Ramos (cell line): ENCODE results near the gene CFAP161.

Source experiments
- in situ Hi-C: fragments of 300-500 bp; cut with MboI; formaldehyde crosslinking; loops from one replicate; pipeline ENCODE4 v1.14.3; 2022; ENCODE audit warnings: low sequenced_read_pairs; ENCODE audit not compliant: unreplicated experiment

The CFAP161 gene

DNA sequence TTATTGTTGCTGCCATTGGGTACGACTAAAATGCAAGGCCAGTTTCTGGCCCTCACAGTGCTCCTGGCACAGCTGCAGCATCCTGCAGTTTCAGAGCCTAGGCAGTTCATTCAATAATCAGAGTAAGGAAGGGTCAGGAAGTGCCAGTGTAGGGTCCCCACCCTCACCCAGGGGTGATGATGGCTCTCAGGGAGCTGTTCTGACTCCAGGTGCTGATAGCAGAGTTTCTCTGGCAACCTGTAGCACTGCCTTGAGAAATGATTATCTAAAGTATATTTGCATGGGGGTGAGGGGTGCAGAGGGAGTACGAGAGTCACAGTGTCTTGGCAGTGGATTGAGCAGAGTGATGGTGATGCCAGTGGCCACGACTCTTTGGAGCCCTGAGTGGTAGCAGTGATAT, 47.1 kb downstream of the CFAP161 start:
- in situ Hi-C loops, result no loop called here

DNA sequence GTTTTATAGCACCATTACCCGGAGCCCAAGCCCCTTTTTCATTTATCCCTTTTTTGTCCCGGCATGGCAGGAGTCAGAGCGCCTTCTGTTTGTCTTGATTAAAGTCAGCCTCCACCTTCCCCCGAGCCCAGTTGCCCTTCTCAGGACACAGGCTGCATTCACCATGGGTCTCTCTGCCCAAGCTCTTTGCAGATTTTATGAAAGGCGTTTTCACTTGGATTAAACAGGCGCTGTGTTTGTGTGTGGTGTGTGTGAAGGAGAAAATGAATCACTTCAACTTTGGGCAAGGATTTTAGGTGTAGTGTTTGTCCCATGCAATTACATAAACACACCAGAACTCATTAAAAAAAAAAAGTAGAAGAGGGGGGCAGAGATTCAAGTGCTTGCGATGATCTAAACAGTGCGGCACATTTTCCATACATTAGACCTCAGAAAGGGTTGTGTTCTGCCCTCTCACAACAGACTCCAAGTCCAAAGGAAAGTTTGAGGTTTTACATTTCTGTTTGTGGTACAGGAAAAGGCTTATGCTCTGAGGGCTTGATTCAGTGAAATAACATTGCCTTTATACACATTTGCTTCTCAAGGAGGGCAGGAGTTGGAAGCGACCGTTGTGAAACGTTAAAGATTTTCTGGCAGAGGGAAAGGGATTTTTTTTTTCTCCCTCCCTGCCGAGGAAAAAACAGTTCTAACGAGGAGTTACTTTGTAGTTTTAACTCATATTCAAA, 48.1 kb downstream of the CFAP161 start:
- in situ Hi-C loops, result no loop called here

- in situ Hi-C loops, result no loop called here
These were observed 48.8 kb downstream of the CFAP161 start for GRCh38 chr15:81182756-81183438.

DNA sequence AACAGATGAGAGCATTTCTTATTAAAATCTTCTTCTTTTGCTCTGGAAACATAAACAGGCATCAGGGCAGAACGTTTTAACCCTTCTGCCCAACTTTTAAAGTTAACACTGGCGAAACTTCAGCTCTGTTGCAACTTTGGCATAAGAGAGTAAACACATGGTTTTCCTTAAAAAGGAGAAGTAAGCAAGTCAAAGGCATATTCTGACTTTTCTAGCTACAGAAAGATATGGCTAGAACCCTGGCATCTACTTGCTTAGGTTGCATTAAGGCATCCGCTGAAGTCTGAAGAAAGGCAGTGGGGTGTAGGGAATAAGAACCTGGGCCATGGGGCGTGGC, 49.3 kb downstream of the CFAP161 start:
- in situ Hi-C loops, result no loop called here

- in situ Hi-C loops, result no loop called here
These were observed 50.1 kb downstream of the CFAP161 start for GRCh38 chr15:81184188-81184587.

GRCh38 chr15:81185631-81186295, 51.7 kb downstream of the CFAP161 start:
- in situ Hi-C loops, result no loop called here

GRCh38 chr15:81188354-81188753, 54.3 kb downstream of the CFAP161 start:
- in situ Hi-C loops, result no loop called here

GRCh38 chr15:81189583-81190283, 55.7 kb downstream of the CFAP161 start:
- in situ Hi-C loops, result no loop called here

GRCh38 chr15:81190922-81191507, 56.9 kb downstream of the CFAP161 start:
- in situ Hi-C loops, result no loop called here

DNA sequence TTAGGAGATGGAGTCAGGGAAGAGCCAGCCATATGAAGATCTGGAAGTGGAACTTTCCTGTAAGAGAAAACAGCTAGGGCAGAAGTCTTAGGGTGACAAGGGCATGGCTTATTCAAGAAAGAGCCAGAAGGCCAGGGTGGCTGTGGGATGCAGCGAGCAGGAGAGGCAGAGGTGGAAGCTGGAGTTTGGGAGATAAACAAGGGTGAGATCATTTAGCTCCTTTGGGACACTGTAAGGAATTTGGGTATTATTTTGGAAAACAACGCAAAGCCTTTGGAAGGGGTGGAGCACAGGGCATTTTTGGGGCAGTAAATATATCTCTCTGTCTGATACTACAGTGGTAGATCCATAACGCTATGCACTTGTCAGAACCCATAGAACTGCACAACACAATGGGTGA, 57.6 kb downstream of the CFAP161 start:
- in situ Hi-C loops, result no loop called here

DNA sequence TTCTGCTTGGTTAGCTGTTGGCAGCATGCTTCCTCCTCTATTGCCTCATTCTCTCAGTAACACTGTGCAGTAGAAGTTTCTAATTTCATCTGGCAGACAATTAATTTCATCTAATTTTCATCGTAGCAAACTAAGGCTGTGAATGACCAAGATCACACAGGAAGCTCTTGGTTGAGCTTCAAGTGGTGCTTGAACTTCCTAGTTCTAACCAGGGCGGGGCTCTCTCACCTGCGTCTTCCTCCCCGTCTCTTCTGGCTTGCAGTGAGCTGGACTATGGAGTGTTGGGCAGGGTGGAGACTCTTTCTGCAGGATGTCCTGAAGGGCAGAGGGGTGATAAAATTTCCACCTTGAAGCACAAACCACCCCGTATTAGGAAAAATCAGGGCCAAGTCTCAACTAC, 60.7 kb downstream of the CFAP161 start:
- in situ Hi-C loops, result no loop called here

DNA sequence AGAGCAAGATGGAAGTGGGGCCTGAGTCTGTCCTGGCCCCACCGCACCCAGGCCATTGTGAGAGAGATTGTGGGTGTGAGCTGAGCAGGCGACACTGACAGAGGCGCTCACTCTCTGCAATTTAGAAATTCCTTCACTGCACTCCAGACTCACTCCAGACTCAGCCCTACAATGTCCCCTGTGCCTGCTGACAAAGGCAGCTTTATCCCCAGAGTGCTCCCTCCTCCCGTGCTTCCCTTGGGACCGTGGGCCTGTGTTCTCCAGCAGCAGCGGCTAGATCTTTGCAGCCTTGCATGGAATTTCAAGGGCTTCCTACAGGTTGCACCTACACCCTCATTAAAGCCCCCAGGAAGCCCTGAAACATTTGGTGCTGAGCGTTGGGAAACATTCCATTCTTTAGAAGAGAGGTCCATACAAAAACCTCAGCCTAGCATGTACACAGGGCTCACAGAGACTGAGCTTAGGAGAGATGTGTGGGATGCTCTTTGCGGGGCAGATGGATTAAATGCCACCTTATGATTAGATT, 61.3 kb downstream of the CFAP161 start:
- in situ Hi-C loops, result no loop called here

DNA sequence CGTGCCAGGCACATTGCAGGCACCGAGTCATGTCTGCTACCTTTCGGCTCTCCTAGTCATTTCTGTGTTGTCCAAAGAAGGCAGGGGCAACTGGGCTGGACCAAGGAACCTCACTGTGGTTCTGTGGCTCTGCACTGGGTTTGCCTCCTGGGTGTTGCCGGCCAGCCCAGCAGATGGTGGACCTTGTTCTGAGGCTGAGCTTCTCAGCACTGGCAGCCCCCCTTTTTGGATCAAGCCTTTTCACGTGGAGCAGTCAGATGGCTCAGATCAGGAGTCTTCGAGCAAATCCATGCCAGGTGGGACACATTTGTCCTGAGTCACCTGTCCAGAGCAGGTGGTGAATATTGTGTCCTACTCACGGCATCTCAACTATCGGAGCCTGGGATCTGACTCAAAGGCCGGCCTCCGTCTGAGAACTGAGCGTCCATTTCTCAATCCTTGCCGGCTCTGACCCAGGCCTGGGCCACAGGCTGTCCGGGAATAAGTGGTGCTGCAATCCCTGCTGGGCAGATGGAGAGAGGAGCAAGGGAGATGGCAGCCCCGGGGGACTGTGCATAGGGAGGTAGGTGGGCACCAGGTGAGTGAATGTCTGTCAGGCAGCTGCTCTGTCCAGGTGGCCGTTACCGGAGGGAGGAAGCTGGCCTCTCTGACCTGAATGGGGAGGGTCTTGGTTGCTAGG, 62.6 kb downstream of the CFAP161 start, which contains the start of gene IL16:
TSS of gene IL16 (plus strand) at position 304 of the 679 bp plus-strand sequence. CDS start 28,521 bp downstream, outside the sequence.
- in situ Hi-C loops, result no loop called here

DNA sequence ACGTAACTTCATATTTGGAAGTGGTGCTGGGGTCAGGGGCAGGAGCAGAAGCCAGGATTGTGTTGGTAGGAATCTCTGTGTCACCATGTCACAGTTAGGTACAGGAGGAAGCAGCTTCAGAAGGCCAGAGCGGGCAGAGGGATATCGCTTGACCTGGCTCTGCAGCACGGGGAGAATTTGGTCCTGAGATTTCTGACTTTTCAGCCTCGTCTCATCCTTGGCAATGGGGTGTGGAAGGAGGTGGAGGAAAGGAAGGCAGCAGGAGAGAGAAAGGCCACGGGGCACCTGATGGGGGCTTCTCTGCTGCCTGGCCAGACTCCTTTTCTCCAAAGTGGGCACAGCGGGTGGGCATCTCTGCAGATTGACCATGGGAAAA, 63.2 kb downstream of the CFAP161 start:
- in situ Hi-C loops, result no loop called here

DNA sequence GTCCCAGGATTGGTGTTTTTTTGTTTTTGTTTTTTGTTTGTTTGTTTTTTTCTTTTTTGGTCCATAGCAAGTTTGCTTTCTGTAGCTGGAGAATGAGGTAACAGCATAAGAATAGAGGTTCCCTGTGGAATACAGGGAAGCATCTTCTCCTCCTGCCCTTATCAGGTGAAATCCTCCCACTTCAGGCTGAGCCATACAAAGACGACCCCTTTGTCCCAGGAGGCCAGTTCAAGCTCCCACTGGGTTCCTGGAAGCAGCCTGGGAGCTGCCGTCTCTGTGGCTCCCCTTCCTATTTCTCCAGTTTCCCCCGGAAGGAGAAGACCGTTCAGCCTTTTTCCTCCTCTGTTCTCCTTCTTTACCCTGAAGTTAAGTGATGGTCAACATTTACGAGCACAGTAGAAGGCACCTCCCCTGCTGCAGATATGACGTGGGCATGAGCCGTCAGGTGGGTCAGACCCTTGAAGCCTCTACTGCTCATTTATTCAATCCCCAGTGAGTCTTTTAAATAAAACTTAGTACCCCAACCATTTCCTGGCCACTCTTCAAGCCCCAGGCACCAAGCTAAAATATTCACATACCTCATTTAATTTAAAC, 63.7 kb downstream of the CFAP161 start:
- in situ Hi-C loops, result no loop called here
